ENCODE data around the gene NOD2. TPM values are rescaled to one million over a fixed set of nuclear protein-coding genes. Genes with fewer than 3 reads are reported as not detected.

The NOD2 gene
- polyA plus RNA-seq, 3 donors: 0.37 to 0.57 (median 0.47) TPM

DNA sequence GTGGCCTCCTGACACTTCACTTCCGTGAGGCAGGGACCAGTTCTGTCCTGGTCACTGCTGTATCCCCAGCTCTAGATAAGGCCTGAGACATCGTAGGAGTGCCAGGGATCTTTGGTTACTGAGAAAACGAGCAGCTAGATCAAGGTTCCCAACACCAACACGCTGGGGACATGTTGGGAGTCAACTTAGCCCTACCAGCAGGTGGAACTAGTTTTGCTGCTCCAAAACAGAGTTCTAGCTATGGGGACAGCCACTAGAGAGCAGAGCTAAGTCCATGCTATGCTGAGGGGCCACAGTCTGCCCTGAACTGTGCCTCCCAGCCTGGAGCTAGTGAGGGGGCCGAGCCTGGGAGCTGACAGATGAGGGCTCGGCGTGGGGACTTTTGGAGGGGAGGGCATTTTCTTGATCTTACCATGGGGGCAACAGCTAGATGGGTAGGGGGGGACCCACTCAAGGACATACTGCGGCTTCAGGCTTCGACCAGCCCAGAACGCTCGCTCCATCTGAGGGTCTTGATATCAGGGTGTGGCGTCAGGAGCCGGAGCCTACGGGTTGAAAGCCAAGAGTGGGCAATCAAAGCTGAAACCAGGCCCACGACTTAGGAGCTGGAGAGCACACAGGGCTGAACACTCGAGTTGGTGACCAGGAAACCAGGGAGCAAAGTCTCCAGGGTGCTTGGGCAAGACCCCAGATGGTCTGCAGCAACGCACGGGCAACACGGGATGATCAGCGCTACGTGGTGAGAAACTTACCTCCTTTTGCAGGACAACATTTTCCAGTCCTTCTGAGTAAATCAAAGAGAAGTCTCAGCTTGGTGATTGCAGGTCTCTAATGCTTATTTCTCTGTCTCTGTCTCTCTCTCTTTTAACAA lies 25.7 kb upstream of the NOD2 start:
- no peak for DNase-seq (ENCODE audit: extremely low read depth in 1 of 11, low read depth in 9 of 11, low spot score in 4 of 11)

DNA sequence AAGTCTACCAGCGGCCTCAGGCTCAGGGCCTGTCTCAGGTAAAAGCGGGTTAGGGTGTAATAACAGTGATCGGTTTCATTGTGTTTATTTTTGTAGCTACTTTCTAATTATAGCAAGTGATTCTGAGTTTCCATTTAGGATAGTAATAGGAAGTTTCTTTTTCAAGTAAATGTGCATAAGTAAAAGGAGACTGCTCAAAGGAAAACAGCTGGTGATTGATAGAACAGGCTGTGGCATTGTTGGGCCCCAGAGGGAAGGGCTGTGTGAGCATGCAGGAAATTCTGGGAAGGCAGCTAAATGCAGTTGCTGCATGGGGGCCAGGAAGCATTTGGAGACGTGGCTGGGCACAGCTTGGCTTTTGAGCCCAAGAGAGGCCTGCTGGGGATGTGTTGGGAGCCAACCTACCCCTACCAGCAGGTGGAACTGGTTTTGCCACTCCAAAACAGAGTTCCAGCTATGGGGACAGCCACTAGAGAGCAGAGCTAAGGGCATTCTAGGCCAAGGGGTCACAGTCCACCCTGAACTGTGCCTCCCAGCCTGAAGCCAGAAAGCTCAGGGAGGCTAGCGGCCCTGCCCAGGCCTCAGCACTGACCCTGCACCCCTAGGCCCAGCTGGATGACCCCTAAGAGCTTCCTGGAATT lies 24.9 kb upstream of the NOD2 start:
- DNase-seq (ENCODE audit: extremely low read depth in 1 of 11, low read depth in 9 of 11, low spot score in 4 of 11): no peak

DNA sequence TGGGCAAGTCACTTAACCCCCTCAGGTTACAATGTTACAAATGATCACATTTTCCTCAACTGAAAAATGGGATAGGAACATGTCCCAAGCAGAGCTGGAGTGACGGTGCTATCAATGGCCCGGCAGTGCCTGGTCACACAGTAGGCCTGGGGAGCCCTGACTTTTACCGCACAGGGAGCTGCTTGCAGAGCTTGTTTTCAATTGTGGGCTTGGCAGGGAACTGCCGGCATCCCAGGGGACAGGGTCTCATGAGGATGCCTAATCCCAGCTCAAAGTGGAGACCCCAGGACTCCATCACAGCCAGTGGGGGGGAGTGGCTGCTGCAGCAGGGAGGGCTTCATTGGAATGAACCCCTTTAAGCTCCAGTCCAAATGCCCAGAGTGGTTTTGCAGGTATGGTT lies 23.7 kb upstream of the NOD2 start:
- DNase-seq (ENCODE audit: extremely low read depth in 1 of 11, low read depth in 9 of 11, low spot score in 4 of 11): no peak

DNA sequence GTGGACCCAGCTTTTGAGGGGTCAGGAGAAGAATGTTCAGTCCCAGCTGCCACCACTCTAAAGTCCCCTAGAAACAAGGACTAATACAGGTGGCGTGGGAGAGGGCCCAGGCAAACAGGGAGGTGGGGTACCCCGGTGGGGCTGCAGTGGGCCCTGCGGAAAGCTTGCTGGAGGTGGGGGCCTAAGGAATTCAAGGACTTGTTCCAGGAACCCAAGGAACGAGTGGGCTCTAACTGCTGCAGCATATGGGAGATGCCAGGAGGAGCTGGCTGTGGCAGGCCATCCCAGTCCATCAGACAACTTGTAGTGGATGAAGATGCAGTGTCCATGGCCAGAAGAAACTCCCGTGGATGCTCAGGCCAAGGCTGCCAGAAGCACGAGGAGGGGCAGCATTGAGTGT lies 22.9 kb upstream of the NOD2 start:
- no peak for DNase-seq (ENCODE audit: extremely low read depth in 1 of 11, low read depth in 9 of 11, low spot score in 4 of 11)

DNA sequence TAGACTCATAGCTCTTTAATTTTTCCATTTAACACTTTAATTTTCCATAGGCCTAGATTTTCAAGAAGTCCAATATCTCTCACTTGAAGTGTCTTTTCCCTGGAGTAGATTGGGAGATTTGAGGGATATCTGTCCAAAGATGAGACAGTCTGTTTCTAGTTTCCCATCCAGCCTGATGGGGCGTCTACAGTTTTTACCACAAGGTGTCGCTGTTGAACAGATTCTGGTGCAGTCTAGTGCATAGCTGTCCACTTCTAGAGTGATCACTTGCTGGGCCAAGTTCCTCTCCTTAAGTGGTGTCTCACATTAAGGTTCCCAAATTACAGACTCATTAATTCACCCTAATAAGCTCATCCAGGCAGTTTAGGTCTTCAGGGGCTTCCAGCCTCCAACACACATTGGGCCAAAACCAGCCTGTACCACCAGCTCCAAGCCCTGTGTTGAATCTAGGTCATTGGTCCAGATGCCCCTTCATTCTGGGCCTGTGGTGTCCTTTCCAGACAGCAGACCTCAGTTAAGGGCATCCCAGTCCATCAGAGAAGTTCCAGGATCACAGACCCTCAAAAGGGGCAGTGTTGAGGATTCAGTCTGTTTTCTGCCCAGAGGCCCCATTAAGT lies 21.7 kb upstream of the NOD2 start:
- DNase-seq (ENCODE audit: extremely low read depth in 1 of 11, low read depth in 9 of 11, low spot score in 4 of 11): no peak

DNA sequence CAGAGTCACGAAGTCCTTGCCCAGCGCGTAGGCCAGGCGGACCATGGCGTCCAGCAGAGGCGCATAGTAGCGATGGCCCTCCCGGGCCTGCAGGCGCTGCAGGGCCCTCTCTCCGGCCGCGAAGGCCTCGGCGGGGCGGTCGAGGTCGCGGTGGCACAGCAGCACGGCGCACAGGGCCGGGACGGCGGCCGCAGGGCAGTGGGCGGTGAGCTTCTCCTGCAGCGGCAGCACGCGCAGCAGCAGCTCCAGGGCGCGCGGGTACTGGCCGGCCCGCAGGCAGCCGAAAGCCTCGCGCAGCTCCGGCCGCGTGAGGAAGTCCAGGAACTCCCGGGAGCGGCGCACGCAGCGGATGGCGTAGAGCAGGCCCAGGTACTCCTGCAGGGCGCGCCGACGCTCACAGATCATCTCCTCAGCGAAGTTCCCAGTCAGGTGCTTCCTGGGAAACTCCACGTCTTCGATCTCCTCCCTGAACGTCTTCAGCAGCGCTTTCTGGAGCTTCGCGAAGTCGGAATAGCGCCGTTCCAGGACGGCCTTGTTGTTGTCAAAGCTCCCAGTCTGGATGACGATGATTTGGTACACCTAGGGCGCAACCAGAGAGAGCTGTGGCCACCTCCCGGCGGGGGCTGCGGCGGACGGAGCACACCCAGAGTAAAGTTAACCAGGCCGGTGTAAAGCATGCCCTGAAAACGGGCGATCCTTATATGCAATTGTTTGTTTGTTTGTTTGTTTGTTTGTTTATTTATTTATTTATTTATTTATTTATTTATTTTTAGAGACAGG lies 19.7 kb upstream of the NOD2 start:
- DNase-seq (ENCODE audit: extremely low read depth in 1 of 11, low read depth in 9 of 11, low spot score in 4 of 11): no peak

DNA sequence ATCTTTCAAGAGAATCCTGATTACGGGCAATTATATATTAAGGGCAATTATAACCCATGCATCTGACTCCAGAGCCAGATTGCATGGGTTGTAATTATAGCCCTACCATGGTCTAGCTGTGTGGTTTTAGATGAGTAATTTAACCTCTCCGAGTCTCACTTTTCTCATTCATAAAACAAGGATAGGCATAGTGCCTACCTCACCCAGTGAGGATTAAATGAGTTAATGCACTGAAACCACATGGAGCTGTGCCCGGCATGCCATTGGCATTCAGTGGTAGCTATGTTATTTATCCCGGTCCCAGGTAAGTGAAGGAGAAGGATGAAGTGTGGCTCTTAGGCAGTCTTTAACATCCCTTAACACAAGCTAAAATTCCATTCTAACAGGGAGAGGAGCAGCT lies 18.6 kb upstream of the NOD2 start:
- DNase-seq (ENCODE audit: extremely low read depth in 1 of 11, low read depth in 9 of 11, low spot score in 4 of 11): no peak

DNA sequence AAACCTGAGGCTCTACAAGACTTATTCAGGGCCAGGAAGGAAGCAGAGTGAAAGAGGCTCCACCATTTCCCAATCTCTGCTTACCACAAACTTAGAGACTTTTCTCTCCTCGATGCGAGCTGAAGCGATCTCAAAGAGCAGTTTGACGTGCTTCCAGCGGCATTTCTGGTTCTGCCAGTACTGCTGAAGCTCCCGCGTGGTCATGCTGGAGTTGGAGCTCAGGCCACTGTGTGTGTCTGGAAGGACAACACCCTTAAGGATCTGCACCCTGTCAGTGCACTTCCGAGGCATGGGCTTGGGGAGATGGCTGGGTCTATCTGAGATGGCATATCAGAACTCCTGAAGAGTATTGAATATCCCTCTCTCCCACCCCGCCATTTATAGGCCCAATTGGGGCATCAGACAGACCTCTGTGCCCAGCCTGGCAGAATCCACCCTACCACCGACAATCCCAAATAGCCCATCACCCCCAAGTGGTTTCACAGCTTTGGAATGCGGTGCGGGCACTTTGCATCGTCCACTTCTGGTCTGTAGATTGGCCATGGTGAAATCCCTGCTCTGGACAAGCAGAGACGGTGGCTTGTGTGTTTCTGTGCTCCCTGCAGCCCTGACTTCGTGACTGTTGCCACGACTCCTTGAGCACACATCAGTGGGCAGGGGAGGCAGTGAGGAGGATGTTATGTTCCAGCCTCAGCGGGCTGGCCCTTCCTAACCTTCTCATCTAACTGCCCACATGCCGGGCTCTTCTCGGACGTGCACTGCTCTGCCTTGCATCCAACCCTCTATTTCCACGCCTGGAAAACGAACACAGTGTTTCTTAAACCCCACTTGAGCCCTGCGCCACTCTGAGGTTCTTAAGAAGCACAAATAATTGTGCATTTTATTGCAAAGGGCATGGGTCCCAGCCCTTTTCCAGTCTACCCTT lies 17.5 kb upstream of the NOD2 start:
- DNase-seq (ENCODE audit: extremely low read depth in 1 of 11, low read depth in 9 of 11, low spot score in 4 of 11): no peak

DNA sequence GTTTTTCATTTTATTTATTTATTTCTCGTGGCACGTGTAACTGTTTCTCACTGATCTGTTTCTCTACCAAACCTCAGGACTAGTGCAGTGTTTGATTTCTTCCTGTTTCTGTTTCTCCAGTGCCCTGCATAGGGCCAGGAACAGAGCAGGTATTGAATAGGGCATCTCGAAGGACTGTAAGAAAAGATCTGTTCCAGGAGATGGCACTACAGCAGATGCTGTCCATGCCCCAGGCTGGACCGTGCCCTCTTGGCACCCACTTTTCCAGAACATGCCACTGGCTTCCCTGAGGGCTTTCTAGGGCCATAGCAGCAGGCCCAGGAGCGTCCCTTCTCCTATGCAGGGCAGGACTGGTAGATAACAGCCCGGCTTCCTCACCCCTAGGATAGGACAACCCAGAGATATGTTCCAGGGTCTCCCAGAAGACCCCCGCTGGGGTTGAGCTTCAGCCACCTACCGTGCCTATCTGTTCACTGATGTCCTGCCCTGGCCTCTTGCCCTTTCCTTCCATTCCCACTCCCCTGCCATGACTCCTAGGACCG lies 16.7 kb upstream of the NOD2 start:
- DNase-seq (ENCODE audit: extremely low read depth in 1 of 11, low read depth in 9 of 11, low spot score in 4 of 11): no peak

DNA sequence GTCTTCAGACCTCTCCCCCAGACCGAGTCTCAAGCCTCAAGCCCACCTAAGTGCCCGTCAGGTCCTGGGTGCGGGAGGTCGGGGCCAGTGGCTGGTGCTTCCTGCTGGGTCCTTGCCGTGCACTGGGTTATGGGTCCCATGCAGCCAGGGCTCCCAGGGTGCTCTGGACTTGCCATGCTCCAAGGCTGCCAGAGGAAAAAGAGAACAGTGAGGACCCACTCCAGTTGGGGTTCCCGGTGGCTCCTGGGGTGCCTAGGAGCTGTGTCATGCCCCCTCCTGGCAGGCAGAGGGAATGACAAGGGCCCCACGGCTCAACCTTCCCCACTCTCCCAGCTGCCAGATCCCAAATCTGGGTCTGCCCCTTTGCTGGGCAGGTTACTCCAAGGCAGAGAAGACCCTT lies 16.1 kb upstream of the NOD2 start:
- no peak for DNase-seq (ENCODE audit: extremely low read depth in 1 of 11, low read depth in 9 of 11, low spot score in 4 of 11)

DNA sequence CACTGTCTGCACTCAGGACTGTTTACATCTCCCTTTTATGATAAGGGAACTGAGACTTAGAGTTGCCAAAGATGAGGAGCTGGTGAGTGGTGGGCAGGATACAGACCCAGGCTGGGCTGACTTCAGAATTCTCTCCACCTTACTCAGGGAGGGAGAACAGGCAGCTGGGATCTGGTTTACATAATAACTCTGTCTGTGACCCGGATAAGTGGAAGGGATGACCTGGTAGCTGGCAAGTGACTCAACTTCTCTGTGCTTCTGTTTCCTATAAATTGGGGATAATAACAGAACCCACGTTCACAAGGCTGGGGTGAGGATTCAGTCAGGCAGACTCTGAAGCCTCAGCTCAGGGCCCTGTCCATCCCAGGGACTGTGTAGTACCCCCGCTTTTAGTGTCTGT lies 14.9 kb upstream of the NOD2 start:
- no peak for DNase-seq (ENCODE audit: extremely low read depth in 1 of 11, low read depth in 9 of 11, low spot score in 4 of 11)

DNA sequence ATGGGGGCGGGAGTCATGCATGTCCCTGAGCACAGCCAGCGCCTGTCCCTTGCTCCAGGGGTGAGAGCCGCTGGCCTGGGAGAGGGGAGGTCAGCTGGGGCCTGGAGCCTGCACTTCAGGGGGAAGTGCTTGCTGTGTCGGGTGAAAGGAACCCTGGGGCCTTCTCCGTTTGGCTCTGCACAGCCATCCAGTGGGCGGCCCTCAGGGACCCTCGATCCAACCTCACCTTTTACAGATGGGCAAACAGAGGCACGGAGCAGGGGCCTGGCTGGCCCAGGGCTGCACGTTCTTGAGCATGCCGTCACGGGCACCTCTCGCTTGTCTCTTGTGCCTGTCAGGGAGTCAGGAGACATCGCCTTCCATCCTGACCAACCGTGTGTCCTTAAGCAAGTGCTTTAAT lies 14.1 kb upstream of the NOD2 start:
- no peak for DNase-seq (ENCODE audit: extremely low read depth in 1 of 11, low read depth in 9 of 11, low spot score in 4 of 11)

DNA sequence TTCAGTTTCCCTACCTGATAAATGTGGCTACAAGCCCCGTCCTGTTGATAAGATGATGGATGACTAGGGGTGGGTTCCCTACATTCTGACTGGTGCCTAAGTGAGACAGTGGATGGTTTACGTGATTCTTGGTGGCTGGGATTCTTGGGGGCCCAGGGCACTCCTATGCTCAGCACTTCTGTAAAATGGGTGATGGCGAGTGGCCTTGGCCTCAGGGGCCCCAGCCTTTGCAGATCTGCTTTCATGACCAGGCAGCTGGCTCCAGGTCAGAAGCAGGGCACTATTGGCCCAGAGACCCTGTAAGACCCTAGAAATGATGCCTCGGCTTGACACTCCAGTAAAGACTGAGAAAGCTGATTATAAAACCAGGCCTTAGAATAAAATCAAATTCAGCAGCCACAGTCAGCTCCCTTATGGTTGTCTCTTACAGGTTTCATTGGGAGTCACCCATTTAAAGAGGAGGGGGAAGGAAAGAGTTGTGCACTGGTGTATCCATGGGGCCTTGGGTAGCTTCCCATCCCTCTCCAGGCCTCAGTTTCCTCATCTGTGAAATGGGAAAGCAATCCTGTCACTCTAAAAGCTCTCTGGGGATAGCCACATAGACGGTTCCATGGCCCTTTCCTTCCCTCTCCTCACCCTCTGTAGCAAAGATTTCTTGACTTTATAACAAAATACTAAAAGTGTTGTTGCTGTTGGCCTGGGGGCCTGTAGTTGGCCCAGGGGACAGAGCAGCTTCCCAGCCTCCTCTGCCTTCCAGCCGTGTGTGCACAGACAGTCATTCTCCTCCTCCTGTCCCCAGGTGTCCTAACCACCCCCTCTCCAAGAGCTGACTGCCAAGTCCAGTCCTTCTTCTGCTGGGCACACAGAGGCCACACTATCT lies 13.5 kb upstream of the NOD2 start:
- DNase-seq (ENCODE audit: extremely low read depth in 1 of 11, low read depth in 9 of 11, low spot score in 4 of 11): no peak

DNA sequence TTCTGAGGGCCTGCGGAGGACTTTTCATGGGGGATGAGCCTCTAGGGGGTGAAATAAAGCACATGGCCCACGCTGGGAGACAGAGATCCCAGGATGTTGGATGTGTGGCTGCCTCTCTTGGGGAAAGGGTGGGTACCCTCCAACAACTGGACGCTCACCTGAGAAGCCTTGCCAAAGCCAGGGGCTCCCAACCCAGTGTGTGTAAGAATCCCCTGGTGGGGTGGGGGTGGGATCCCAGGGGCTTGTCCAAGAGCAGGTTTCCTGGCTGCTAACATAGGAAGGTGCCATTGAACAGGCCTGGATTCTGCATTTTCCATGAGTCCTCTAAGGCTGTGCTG lies 12.9 kb upstream of the NOD2 start:
- no peak for DNase-seq (ENCODE audit: extremely low read depth in 1 of 11, low read depth in 9 of 11, low spot score in 4 of 11)

DNA sequence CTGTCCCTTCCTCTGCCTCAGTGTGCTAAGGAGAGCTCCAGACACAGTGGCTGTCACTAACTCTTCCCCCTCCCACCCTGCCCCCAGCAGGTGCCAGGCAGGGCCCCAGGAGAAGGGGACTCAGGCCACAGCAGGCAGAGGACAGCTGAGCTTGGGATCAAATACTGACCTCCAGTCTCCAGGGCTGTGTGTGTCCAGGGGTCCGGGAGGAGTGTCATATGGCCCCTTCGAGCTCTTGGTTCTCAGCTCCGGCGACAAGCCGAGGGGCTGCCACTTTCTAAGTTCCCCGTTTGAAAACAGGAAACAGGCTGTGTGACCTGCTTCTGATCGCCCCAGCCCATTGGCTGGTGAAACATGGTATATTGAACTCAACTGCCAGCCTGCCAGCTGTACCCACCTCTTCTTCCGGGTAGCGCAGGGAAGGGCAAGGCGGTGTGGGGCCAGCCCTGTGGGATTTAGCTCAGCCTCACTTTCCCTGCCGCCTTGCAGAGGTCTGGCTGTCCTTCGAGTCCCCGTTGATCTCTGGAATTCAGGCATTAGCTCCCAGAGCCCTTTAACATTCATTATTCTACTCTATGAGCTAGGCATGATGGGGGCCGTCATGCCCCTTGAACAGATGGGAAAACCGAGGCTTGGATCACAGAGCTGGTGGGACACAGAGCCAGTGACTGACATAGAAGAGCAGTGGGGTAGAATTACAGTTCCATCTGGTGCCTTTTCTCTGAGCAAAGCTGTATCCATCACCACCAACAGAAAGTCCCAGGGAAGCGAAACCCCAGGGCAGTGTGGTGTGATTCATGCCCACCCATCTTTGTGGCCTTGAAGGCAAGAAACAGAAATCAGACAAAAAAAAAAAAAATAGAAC lies 12.2 kb upstream of the NOD2 start, which contains the start of gene SNX20:
Gene SNX20, minus strand, starts transcription at position 292 of the 865 bp plus-strand sequence. CDS start 3,786 bp downstream, outside the sequence.
- no peak for DNase-seq (ENCODE audit: extremely low read depth in 1 of 11, low read depth in 9 of 11, low spot score in 4 of 11)

DNA sequence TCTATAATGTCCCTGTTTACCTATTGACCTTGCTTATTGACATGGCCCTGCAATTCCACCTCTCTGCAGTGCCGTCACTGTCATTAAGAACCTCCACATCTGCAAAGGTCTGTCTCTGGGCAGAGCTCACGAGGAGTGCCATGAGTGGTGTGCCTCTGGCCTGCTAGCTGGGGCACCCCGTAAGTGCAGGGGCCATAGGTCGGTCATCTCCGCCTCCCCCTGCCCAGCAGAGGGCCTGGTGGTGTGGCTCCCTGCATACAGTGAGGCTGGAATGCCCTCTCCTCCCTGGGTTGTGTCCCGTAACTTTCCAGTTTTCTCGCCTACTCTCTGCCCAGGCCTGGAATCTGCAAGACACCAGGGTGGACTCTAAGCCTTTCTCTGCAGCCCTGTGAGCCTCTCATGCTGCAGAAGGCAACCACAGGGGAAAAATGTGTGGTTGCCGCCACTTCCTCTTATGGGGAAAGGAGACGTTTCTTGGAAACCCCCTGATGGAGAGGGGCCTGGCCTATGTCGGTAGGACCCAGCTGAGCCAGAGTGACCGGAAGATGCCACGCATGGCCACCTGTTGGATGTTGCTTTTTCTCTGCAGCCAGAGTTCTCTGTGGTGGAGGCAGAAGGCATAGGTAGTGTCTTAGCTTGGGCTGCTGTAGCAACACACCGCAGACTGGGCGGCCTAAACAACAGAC lies 9.6 kb upstream of the NOD2 start:
- no peak for DNase-seq (ENCODE audit: extremely low read depth in 1 of 11, low read depth in 9 of 11, low spot score in 4 of 11)
